ENCODE results near the gene IL17RC.
"Not testable (repeated sequence)": the region's sequence is repeated elsewhere in the genome, so short reads cannot be mapped to it uniquely, and the experiment has no call there.

The IL17RC gene

DNA sequence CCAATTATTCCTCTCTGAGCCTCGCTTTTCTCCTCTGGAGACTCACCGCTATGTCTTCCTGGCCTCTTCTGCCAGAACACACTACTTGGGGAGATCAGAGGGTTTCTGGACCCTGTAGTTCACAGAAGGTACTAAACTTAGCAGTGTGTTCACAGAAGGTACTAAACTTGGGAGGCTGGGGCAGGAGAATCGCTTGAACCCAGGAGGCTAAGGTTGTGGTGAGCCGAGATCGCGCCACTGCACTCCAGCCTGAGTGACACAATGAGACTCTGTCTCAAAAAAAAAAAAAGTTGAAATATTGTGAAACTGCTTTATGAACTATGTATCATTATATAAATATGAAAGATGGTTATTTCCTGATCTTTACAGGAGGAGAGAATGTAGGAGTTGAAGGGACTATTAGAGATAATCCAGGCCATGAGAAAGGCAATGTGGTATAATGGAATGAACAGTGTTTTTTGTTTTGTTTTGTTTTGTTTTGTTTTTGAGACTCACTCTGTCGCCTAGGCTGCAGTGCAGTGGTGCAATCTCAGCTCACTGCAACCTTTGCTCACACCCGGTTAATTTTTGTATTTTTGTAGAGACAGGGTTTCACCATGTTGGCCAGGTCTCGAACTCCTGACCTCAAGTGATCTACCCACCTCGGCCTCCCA, 20.0 kb upstream of the IL17RC start:
- DNase-seq = not testable (repeated sequence)

DNA sequence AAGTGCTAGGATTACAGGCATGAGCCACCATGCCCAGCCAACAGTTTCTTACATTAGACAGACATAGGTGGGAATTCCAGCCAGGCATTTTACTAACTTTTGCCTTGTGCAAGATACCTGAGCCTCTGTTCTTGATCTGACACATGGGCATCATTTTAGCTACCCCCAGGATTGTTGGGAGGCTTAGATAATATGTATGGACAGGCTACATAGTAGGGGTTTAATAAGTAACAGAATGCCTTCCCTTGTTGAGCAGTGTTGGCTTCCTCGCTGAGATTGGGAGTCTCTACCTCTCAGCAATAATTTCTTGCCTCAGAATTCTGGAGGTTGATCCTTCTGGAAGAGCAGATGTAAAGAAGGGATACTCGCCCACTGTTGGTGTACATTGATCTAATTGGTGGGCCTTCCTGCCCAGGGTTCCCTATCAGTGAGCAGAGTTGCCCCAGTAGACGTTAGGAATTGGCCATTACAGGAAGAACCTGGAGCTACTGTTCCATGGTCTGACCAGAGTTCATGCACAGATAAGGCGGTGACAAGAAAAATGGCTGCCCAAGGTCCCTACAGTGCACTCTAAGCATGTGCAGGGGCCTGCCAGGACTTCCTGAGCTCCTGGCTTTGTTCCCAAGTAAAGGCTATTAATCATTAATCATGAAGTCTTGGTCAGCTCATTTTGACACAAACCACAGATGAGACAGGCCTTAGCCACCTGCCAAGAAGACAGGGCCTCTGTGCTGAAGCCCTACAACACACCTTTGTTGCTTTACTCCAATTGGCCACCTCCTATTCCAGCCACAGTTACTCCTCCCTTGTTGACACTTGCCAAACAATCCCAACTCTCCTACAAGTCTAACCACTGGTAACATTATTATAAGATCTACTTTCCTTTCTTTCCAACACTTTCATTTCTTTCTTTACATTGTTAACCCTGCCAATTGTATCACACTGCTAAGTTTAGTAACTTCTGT, 19.2 kb upstream of the IL17RC start:
- no peak for DNase-seq

DNA sequence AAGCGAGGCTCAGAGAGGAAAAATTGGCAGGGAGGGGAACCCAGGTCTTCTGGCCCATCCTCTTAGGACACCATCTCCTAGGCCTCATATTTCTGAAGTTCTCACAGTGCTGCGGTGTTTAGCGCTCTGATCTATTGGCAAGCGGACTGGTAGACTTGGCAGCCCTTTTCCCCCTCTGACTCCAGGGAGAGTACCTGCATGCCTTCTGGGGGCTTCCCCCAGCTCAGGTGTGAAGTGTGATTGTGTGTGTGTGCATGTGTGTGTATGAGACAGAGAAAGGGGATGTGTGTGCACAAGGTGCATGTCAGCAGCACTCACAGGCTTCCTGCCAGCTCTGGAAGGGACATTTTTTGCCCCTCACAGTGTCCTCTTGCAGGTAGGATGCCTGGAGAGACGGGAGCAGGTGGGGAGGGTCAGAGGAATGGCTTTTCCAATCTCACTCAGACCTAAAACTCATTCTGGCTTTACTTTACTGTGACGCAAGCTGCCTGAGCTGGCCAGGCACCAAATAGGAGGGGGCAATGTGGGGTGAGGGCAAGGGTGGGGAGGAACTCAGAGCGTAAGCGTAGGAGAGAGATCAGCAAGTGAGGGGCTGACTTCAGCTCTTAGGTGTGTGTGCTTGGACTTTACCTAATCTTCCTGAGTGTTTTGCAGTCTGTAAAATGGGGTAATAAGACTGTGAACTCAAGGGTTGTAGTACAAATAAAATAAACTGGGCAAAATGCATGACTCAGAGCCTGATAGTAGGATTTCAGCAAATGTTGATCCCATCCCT, 18.2 kb upstream of the IL17RC start:
- DNase-seq = no peak

DNA sequence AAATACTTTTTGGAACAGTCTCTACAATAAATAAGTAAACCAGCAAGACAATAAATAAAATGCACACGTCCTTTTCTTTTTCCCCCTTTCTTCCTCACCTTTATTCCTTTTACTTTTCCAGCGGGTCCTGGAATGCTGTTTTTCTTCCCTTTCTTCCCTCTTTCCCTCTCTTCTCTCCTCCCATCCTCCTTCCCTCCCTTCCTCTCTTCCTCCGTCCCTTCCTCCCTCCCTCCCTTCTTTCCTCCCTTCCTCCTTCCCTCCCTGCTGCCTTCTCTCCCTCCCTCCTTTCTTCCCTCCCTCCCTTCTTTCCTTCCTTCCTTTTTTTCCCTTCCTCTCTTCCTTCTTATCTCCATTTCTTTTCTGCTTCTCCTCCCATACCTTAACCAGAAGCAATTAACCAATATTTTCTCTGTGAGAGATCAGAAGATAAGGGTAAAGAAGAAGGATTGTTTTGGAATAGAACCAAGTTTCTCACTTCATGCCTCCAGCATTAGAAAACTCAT, 17.6 kb upstream of the IL17RC start:
- DNase-seq = no peak

DNA sequence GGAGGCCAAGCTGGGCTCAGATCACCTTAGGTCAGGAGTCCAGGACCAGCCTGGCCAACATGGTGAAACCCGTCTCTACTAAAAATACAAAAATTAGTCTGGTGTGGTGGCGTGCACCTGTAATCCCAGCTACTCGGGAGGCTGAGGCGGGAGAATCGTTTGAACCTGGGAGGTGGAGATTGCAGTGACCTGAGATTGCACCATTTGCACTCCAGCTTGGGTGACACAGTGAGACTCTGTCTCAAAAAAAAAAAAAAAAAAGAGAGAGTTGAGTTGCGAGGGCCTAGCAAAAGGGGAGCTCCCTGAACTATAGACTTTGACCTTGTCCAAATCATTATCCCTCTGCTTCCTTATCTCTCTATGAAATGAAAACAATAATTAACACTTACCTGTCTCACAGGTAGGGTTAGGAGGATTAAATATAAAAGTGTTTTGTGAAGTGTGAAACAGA, 15.9 kb upstream of the IL17RC start:
- not testable (repeated sequence) for DNase-seq

DNA sequence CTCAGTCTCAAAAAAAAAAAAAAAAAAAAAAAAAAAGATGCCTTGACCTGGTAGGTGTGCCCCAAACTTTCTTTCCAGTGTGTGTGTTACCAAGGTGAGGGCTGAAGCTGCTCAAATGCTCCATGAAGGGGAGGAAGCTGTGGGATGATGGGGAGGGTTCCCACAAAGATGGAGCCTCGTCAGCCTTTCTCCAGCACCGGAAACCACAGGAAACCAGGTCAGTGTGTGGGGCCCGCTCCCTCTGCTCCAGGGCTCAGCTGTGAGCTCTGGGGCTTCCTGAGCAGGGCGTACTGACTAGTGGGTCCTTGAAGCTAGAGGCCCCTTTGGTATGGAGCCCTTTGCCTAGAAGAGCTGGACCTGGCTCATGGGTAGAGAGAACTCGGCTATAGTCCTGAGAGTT, 14.9 kb upstream of the IL17RC start:
- no peak for DNase-seq

DNA sequence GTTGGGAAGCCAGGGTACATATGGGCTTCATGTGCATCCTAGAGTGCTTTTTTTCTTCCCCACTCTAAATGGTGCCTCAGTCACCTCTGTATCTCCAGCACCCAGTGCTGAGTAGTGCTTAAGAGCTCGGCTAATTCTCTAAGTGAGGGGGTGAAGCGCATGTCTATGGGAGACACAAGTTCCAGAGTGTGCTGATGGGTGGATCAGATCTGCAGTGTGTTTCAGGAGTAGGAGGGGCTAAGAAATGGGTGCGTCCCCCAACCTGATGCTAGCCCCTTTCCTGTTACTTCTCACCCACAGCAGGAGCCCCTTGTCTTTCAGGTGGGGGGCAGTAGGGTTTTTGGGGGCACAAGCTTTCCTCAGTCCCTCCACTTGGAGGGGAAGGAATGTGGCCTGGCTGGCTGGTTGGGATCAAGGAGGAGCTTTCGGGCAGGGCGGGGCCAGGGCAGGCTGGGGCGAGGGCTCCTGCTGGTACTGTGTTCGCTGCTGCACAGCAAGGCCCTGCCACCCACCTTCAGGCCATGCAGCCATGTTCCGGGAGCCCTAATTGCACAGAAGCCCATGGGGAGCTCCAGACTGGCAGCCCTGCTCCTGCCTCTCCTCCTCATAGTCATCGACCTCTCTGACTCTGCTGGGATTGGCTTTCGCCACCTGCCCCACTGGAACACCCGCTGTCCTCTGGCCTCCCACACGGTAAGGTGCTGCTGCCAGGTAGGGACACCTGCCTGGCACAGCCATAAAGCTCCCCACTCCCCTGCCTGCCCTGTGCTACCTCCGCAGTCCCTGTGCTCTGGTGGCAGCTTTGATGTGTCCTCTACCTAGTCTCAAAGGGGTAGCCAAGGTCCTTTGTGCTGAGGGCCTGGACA, 14.3 kb upstream of the IL17RC start, which contains the start of gene IL17RE:
Gene IL17RE (plus strand): TSS at position 477 of the 866 bp plus-strand sequence. CDS start 85 bp downstream, at position 562.
- DNase-seq = no peak

DNA sequence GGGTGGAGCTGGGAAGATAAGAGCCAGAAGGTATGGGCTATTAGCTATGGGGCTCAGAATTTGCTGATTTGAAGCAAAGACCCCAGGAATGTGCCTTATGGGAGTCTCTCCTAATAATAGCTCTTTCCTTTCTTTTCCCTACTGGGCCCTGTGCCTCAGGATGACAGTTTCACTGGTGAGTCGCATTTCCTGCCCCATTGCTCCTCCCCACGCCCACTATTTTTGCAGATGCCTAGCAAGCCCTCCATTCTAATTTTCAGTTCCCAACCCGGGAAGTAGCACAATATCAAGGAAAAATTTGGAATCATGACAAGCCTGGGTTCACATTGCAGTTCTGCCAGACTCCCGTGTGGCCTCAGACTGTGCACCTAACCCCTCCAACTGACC, 13.7 kb upstream of the IL17RC start:
- DNase-seq = no peak

DNA sequence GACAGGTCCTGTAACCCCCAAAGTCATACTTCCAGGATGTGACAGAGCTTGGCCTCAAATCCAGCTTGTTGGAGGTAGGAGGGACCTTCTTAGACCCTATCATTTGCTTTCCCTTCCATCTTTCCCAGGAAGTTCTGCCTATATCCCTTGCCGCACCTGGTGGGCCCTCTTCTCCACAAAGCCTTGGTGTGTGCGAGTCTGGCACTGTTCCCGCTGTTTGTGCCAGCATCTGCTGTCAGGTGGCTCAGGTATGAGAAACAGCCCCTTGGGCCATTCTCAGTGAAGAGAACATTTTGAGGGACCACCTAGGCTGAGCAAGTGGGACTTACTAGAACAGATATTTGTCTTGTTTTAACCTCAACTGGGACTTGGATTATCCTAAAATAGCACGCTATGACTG, 13.0 kb upstream of the IL17RC start:
- no peak for DNase-seq

DNA sequence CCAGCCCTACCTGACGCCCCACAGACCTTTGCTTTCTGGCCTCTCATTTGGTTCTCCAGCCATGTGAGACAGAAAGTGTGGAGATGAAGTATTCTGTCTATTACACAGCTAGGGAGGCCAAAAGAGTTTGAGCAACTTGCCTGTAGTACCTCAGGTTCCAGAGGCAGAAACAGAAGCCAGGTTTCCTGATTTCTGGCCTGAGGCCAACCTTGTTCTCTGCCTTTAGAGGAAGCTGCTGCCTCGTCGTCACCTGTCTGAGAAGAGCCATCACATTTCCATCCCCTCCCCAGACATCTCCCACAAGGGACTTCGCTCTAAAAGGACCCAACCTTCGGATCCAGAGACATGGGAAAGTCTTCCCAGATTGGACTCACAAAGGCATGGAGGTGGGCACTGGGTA, 10.4 kb upstream of the IL17RC start:
- DNase-seq = no peak

DNA sequence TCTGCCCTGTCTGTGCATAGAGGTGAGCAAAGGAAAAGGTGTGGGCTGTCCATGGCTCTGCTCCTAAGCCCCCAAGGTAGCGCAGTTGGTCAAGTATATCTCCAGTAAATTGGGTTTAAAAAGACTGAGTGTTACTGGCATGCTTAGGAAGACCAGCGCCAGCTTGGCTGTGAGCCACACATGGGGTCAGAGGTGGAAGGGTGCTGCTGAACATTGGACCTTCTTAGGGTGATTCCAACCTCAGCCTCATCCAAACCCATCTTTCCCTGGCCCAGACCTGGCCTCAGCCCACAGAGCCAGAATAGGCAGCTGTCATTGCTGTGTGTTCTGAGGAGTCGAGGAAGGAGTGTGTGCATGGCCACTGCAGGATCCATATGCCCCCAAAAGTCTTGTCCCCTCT, 8.6 kb upstream of the IL17RC start:
- no peak for DNase-seq

DNA sequence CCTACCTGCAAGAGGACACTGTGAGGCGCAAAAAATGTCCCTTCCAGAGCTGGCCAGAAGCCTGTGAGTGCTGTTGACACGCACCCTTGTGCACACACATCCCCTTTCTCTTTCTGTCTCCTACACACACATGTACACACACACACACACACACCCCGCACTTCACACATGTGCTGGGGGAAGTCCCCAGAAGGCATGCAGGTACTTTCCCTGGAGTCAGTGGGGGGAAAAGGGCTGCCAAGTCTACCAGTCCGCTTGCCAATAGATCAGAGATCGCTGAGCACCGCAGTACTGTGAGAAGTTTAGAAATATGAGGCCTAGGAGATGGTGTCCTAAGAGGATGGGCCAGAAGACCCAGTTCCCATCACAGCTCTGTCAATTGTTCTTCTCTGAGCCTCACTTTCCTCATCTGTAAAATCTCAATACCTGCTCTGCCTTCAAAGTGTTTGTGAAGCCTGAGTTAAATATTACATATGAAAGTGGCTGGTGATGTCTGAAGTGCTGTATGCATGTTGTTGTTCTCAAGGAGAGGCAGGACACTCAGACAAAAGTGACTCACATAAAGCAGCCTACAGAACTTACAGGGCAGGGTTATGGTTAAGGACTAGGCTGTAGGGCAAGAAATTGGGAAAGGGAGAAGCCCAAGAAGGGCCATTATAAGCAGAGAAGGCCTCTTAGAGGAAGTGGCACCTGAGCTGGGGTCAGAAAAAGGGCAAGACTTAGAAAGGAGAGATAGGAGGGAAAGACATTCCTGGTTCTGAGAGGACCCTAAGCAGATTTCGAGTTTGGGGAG, 7.5 kb upstream of the IL17RC start:
- no peak for DNase-seq

DNA sequence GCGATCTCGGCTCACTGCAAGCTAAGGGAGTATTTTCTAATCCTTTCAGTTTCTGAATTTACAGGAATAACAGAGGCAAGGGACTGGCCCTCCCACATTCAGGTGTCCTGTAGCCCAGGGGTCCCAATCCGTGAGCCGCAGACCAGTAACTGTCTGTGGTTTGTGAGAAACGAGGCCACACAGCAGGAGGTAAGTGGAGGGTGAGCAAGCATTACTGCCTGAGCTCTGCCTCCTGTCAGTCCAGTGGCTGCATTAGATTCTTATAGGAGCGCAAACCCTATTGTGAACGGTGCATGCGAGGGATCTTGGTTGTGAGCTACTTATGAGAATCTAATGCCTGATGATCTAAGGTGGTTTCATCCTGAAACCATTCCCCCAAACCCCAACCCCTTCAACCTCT, 5.0 kb upstream of the IL17RC start:
- no peak for DNase-seq

DNA sequence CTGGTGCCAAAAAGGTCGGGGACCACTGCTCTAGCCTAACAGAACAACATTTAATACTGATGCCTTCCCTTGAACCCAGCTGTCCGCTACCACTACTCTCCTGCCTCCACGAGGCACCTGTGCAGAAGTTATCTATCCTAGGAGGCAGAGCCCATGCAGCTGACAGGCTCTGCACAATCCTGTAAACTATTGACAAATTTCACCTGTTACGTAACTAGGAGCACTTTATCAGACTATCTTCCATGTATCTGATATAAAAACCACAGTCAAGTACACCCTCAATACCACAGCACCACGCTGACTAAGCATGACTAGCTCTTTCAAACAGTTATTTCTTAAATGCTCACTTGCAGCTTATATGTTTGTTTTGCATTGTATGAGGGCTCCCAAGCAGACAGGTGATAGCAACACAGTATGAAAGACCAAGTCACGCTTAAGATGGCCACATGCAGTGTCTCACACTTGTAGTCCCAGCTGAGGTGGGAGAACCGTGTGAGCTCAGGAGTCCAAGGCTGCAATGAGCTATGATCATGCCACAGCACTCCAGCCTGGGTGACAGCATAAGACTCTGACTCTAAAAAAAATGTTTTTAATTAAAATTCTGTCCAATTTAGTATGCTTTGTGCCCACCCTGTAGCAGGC, 4.5 kb upstream of the IL17RC start:
- DNase-seq = no peak

DNA sequence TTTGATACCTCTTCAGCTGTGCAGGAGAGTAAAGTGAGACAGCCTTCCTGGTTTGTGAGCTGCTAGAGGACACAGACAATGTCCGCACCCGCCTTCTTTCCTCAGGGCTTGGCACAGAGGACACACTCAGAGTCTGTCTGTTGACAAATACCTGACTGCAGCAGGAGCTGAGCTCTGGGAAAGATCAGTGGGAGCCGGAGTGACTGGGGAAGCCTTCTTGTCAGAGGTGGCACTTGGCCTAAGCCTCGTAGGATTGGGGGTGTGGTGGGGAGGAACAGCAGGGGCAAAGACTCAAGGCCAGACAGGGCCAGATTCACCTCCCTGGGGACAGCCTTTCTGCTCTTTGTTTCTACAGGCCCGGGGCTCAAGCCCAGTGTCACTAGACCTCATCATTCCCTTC, 3.3 kb upstream of the IL17RC start:
- DNase-seq = no peak

DNA sequence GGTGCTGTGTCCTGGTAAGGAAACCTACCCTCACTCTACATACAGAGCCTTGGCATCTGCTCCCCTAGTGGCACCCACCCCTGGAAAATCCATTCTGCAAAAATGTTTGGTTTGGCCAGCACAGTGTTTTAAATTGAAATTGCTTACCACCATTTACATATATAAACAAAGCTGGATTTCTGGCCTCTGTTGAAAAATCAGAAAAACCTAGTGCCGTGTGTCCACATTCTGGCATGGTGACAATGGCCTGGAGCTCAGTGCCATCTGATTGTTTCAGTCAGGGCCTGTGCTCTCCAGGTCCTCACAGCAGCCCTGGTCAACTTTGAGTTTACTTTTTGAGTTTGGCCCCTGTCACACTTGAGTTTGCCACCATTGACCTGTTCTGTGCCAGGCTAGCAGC, 2.9 kb upstream of the IL17RC start:
- no peak for DNase-seq

DNA sequence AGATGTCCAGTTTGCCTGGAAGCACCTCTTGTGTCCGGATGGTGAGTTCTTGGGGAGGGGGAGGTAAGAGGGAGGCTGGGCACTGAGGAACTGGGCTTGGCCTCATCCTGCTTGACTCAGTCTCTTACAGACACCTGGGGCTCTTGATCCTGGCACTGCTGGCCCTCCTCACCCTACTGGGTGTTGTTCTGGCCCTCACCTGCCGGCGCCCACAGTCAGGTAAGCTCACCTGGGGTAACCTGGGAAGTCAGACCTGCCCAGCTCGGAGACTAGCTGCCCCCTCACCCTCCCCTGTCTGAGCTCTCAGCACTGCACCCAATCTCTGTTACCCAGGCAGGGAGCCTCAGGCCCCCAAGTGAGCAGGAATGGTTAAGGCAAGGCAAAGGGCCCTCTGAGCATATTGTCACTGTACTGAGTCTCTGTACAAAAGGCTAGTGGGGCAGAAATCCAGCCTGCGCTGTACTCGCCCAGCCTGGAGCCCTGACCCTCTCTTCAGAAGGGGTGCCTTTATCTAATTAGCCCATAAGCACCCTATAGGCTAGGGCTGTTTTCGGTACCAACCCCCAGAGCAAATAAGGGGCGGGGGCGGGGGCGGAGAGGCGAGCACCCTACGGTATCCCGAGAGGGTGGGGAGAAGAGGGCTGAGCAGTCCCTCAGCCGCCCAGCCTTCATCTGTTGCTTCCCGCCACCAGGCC, 2.2 kb upstream of the IL17RC start:
- DNase-seq = no peak

DNA sequence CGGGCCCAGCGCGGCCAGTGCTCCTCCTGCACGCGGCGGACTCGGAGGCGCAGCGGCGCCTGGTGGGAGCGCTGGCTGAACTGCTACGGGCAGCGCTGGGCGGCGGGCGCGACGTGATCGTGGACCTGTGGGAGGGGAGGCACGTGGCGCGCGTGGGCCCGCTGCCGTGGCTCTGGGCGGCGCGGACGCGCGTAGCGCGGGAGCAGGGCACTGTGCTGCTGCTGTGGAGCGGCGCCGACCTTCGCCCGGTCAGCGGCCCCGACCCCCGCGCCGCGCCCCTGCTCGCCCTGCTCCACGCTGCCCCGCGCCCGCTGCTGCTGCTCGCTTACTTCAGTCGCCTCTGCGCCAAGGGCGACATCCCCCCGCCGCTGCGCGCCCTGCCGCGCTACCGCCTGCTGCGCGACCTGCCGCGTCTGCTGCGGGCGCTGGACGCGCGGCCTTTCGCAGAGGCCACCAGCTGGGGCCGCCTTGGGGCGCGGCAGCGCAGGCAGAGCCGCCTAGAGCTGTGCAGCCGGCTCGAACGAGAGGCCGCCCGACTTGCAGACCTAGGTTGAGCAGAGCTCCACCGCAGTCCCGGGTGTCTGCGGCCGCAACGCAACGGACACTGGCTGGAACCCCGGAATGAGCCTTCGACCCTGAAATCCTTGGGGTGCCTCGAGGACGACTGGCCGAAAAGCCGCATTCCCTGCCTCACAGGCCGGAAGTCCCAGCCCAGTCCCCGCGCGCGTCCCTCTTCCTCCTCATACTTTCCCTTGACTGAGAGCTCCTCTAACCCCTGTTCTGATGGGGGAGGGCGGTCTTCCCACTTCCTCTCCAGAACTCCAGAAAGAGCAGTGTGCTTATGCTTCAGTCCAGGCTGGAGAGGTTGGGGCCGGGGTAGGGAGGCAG, 1.4 kb upstream of the IL17RC start:
- peak; percentile 20 for DNase-seq

DNA sequence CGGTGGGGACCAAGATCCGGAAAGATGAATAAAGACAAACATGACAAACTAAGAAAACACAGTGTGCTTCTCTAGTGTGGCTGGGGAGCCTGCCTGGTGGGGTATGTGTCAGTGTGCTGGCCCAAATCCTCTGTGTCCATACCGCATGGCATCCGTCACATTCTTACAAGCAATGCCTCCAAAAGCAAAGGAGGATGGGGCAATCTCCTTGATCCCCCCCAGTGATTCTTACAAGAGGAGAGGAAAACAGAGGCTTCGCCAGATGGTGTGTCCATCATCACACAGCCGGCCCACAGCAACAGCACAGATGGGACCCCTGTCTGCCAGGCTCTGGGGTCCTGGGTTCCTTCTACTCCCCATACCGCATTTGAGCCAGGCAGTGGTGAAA, 558 bp upstream of the IL17RC start:
- DNase-seq = no peak

Data from CD4-positive, alpha-beta T cell treated with Interferon gamma for 1 hour (primary cell).